Vagina (tissue), 2 donors: ENCODE measurements around the gene BRICD5. TPM values are rescaled to one million over a fixed set of nuclear protein-coding genes. Genes with fewer than 3 reads are reported as not detected.

Experiments used
- DNase-seq, 2 donors: peaks; one replicate each; pipeline ENCODE4 v3.0.0-alpha.2; 2017; ENCODE audit errors: extremely low spot score in 2 of 2
- H3K27ac ChIP-seq: fragments of 200-600 bp; sonication (generic); one replicate; pipeline ENCODE4 v1.5.1; 2019
- H3K27me3 ChIP-seq: fragments of 200-600 bp; sonication (generic); one replicate; pipeline ENCODE4 v1.5.1; 2019
- H3K36me3 ChIP-seq, 2 donors: fragments of 200-600 bp; sonication (generic); one replicate each; pipeline ENCODE4 v1.5.1; 2017 to 2019
- H3K4me1 ChIP-seq: fragments of 200-600 bp; sonication (generic); one replicate; pipeline ENCODE4 v1.5.1; 2019
- H3K4me3 ChIP-seq, 2 donors: fragments of 200-600 bp; sonication (generic); 1 replicate in 1 of 2; 2 replicates in 1 of 2; pipeline ENCODE4 v1.5.1; 2016 to 2019
- H3K9me3 ChIP-seq: fragments of 200-600 bp; sonication (generic); one replicate; pipeline ENCODE4 v1.5.1; 2019
- POLR2A ChIP-seq, 2 donors: fragments of 450-650 bp; IDR thresholded peaks; one replicate each; pipeline ENCODE4 v1.6.1; 2017; ENCODE audit warnings: antibody characterized with exemption in 2 of 2, mild to moderate bottlenecking in 2 of 2, moderate library complexity in 2 of 2
- POLR2AphosphoS5 ChIP-seq, 2 donors: sonication (generic); formaldehyde crosslinking; IDR thresholded peaks; one replicate each; pipeline ENCODE4 v1.9.0; 2017; ENCODE audit warnings: antibody characterized with exemption in 2 of 2, mild to moderate bottlenecking in 2 of 2, low read depth in 1 of 2; ENCODE audit not compliant: insufficient read depth in 1 of 2
- intact Hi-C: fragments of 100-400 bp; cut with DNase I; formaldehyde crosslinking; loops from one replicate; pipeline ENCODE4 v1.15.1; 2023
- total RNA-seq: library from RNA; depleted of rRNA; stranded (reverse); fragments of >200 nt; gene quantifications from one replicate; pipeline ENCODE4 v1.2.3, GENCODE V29; 2016
- TF ChIP-seq, protein P1 (sequence below), 3 experiments: fragments of 450-650 bp in 2 of 3; fragments of 200-600 bp in 1 of 3; sonication (generic) in 1 of 3; IDR thresholded peaks; one replicate each; pipeline ENCODE4 v1.5.1; 2017 to 2019; ENCODE audit warnings: antibody characterized with exemption in 3 of 3, mild to moderate bottlenecking in 2 of 3, moderate library complexity in 2 of 3

BRICD5 gene
- total RNA-seq, 1 donor from 2014 or later: 9.6 TPM

DNA sequence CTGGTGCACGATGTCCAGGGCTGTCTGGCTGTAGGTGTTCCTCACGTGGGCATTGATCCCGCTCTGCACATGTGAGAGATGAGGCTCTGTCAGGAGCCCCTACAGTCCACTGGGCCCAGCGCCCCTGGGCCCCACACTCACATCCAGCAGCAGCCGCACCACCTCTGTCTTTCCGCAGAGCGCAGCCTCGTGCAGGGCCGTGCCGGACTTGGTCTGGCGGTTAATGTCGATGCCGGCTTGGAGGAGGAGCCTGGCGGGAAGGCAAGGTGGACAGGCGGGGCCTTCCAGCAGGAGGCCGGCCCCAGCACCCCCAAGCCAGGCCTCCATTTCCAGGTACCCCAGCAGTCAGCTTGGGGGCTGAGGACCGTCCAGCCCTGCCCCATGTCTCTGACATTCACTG, 23.5 kb downstream of the BRICD5 start:
- intact Hi-C loops: no loop called here
- TF ChIP-seq POLR2AphosphoS5 (IDR thresholded peaks at IDR 0.05; ENCODE audit: insufficient read depth in 1 of 2, low read depth in 1 of 2): no peak
- no peak for TF ChIP-seq POLR2A (IDR thresholded peaks at IDR 0.05)
- TF ChIP-seq, protein P1, sequence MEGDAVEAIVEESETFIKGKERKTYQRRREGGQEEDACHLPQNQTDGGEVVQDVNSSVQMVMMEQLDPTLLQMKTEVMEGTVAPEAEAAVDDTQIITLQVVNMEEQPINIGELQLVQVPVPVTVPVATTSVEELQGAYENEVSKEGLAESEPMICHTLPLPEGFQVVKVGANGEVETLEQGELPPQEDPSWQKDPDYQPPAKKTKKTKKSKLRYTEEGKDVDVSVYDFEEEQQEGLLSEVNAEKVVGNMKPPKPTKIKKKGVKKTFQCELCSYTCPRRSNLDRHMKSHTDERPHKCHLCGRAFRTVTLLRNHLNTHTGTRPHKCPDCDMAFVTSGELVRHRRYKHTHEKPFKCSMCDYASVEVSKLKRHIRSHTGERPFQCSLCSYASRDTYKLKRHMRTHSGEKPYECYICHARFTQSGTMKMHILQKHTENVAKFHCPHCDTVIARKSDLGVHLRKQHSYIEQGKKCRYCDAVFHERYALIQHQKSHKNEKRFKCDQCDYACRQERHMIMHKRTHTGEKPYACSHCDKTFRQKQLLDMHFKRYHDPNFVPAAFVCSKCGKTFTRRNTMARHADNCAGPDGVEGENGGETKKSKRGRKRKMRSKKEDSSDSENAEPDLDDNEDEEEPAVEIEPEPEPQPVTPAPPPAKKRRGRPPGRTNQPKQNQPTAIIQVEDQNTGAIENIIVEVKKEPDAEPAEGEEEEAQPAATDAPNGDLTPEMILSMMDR (IDR thresholded peaks at IDR 0.05): no peak
- Histone ChIP-seq H3K4me3 (no peak overlapping the region), H3K4me1 (no peaks in the 10 kb centered on the region), H3K9me3 (no peaks in the 10 kb centered on the region), H3K36me3 (no peaks in the 10 kb centered on the region), H3K27ac (no peak overlapping the region), H3K27me3 (no peaks in the 10 kb centered on the region)
- DNase-seq: no peak

DNA sequence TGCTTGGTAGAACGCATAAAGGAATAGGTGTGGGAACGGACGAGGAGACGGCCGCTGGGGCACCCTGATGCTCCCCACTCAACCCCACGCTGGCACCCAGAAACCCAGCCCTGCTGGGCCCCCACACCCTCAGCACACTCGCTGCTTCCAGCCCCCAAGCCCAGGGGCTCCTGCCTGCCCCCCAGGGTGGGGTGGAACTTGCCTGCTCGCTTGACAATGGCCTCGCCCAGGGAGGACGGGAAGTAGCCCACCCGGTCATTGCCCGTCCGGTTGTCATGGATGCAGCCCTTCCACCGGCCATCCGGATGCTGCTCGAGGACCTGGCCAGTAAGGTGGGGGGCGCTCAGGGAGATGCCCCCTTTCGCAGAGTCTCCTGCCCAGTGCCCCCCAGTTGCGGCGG, 24.2 kb downstream of the BRICD5 start:
- TF ChIP-seq, protein P1 (IDR thresholded peaks at IDR 0.05): no peak
- TF ChIP-seq POLR2AphosphoS5 (IDR thresholded peaks at IDR 0.05; ENCODE audit: insufficient read depth in 1 of 2, low read depth in 1 of 2) (no peak), POLR2A (IDR thresholded peaks at IDR 0.05) (no peak)
- intact Hi-C loops: no loop called here
- H3K9me3 ChIP-seq: no peaks in the 10 kb centered on the region

DNA sequence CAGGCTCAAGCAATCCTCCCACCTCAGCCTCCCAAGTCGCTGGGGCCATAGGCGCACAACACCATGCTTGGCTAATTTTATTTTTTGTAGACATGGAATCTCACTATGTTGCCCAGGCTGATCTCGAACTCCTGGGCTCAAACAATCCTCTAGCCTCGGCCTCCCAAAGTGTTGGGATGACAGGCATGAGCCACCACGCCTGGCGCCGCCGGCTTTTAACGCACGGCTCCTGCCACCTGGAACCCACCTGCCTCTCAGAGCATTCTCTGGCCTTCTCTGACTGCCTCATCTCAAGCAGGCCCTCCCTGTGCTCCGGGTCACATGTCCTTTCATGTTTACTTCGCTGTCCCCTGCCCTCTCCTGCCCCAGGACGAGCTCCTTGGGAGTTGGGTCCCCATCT, 24.6 kb downstream of the BRICD5 start:
- DNase-seq: no peak
- H3K9me3 ChIP-seq: no peaks in the 10 kb centered on the region
- H3K36me3 ChIP-seq: no peaks in the 10 kb centered on the region
- no peak overlapping the region for H3K4me3 ChIP-seq
- TF ChIP-seq, protein P1 (IDR thresholded peaks at IDR 0.05): no peak
- TF ChIP-seq POLR2A (IDR thresholded peaks at IDR 0.05) (no peak), POLR2AphosphoS5 (IDR thresholded peaks at IDR 0.05; ENCODE audit: insufficient read depth in 1 of 2, low read depth in 1 of 2) (no peak)
- no peaks in the 10 kb centered on the region for H3K27me3 ChIP-seq
- intact Hi-C loops: no loop called here
- no peak overlapping the region for H3K27ac ChIP-seq
- H3K4me1 ChIP-seq: no peaks in the 10 kb centered on the region

More for the DNA sequence above, 24.2 kb downstream of the BRICD5 start:
- no peaks in the 10 kb centered on the region for H3K36me3 ChIP-seq
- H3K27ac ChIP-seq: no peak overlapping the region
- no peak overlapping the region for H3K4me3 ChIP-seq
- no peak for DNase-seq
- H3K4me1 ChIP-seq: no peaks in the 10 kb centered on the region
- no peaks in the 10 kb centered on the region for H3K27me3 ChIP-seq

DNA sequence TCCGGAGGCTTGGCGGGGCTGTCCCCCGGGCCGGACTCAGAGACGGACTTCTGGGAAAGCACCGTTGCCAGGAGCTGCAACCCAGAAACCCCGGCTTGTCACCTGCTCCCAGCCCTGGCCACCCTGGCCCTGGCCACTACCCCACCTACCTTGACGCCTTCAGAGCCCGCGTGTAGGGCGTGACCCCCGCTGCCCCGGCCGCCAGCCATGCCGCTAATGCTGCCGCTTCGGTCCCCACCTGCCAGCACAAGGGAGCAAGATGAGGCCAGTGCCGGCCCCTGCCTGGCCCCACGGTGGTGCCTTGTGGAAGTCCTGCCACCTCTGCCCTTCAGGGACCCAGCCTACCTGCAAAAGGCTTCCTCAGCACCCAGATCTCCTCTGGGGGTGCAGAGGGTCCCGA, 25.7 kb downstream of the BRICD5 start:
- TF ChIP-seq, protein P1 (IDR thresholded peaks at IDR 0.05): no peak
- no peak for TF ChIP-seq POLR2A (IDR thresholded peaks at IDR 0.05)
- TF ChIP-seq POLR2AphosphoS5 (IDR thresholded peaks at IDR 0.05; ENCODE audit: insufficient read depth in 1 of 2, low read depth in 1 of 2): no peak
- H3K27me3 ChIP-seq: no peaks in the 10 kb centered on the region
- no peak for DNase-seq
- no peaks in the 10 kb centered on the region for H3K36me3 ChIP-seq
- H3K9me3 ChIP-seq: no peaks in the 10 kb centered on the region
- H3K4me1 ChIP-seq: no peaks in the 10 kb centered on the region
- H3K4me3 ChIP-seq: no peak overlapping the region
- no peak overlapping the region for H3K27ac ChIP-seq
- intact Hi-C loops: no loop called here

DNA sequence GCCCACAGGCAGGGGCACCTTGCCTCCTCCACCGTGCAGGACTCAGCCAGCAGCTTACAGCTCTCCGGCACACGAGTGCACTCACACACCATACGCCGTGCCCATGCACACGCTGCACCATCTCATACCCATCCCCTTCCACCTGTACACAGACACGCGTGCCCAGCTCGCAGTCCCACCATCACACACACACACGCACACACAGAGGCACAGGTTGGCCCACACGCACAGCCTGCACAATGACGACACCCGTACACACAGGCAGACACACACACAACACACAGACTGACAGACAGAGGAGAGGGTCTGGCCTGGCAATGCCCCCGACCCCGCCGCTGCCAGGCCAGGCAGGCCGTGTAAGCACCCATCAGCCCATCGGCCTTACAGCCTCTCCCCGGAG, 26.3 kb downstream of the BRICD5 start:
- intact Hi-C loops: no loop called here
- Histone ChIP-seq H3K4me1 (peaks cover 4% of the 10 kb centered on the region), H3K27me3 (no peaks in the 10 kb centered on the region), H3K27ac (no peak overlapping the region), H3K4me3 (no peak overlapping the region), H3K9me3 (no peaks in the 10 kb centered on the region), H3K36me3 (no peaks in the 10 kb centered on the region)
- no peak for DNase-seq
- TF ChIP-seq POLR2AphosphoS5 (IDR thresholded peaks at IDR 0.05; ENCODE audit: insufficient read depth in 1 of 2, low read depth in 1 of 2) (no peak), POLR2A (IDR thresholded peaks at IDR 0.05) (no peak)
- TF ChIP-seq, protein P1 (IDR thresholded peaks at IDR 0.05): no peak
